ENCODE results near the gene FBXO45.

FBXO45 gene

GRCh38 chr3:196620161-196620604, 51.7 kb downstream of the FBXO45 start:
- Mint-ChIP-seq H3K9me3 (no peaks in the 10 kb centered on the region), H3K36me3 (ENCODE audit: low read depth) (no peaks in the 10 kb centered on the region), H3K27me3 (no peaks in the 10 kb centered on the region), H3K4me3 (no peak overlapping the region), H3K27ac (peak overlapping the region; percentile 81), H3K4me1 (ENCODE audit: low read depth) (peaks cover 37% of the 10 kb centered on the region)

GRCh38 chr3:196620684-196621083, 52.2 kb downstream of the FBXO45 start:
- H3K27ac Mint-ChIP-seq, result peak overlapping the region; percentile 81
- no peaks in the 10 kb centered on the region for H3K36me3 Mint-ChIP-seq (ENCODE audit: low read depth)
- H3K4me1 Mint-ChIP-seq (ENCODE audit: low read depth), result peaks cover 40% of the 10 kb centered on the region

DNA sequence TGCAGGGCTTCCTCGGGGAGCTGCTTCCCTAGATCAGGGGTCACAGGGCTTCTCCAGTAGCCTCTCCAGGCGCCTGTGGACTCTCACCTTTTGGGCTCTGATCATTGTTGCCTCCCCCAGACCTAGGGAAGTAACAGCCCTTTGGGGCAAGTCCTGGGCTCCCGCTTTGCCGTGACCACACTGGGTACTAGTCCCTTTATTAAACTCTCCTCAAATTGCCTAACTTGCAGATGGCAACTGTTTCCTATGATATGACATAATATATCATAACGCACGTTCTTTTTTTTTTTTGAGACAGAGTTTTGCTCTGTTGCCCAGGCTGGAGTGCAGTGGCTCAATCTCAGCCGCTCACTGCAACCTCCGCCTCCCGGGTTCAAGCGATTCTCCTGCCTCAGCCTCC, 53.2 kb downstream of the FBXO45 start:
- Mint-ChIP-seq H3K4me1 (ENCODE audit: low read depth) (peaks cover 46% of the 10 kb centered on the region), H3K27me3 (no peaks in the 10 kb centered on the region), H3K9me3 (no peaks in the 10 kb centered on the region), H3K27ac (no peak overlapping the region), H3K36me3 (ENCODE audit: low read depth) (no peaks in the 10 kb centered on the region), H3K4me3 (no peak overlapping the region)

More at GRCh38 chr3:196620684-196621083, 52.2 kb downstream of the FBXO45 start:
- no peak overlapping the region for H3K4me3 Mint-ChIP-seq
- no peaks in the 10 kb centered on the region for H3K27me3 Mint-ChIP-seq
- no peaks in the 10 kb centered on the region for H3K9me3 Mint-ChIP-seq

DNA sequence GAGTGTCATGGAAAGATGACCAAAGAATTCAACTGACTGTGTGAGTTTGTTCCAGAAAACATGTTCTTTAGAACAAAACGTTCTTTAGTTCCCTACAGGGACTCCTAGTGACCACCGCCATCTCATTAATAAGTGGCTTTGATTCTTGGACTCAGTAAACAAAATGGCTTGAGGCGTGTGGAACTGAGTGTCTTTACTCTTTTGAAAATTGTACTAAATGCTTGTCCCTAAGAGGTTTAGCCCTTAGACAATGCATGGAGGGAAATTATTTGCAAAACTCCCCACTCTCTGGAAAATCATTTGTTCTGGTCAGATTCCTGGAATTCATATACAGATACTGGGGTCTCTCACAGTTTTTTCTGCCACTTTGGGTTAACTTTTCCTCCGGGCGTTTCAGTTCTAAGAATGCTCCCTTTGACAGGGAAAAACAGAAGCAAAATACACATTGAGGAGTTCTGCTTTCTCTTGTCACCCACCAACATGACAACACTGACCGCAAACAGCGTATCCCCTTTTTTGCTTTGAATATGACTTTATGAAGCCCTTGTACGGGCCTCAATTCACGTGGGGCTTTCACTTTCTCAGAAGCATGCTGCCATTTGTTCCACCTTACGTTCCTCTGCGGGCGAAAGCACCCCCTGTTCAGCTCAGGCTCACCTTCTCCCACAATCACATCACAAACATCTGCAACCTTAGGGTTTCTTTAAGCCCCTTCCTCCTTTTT, 55.8 kb downstream of the FBXO45 start:
- peak overlapping the region; percentile 67 for H3K4me3 Mint-ChIP-seq
- peak overlapping the region; percentile 91 for H3K27ac Mint-ChIP-seq
- H3K27me3 Mint-ChIP-seq, result no peaks in the 10 kb centered on the region
- no peaks in the 10 kb centered on the region for H3K9me3 Mint-ChIP-seq
- H3K36me3 Mint-ChIP-seq (ENCODE audit: low read depth), result no peaks in the 10 kb centered on the region
- H3K4me1 Mint-ChIP-seq (ENCODE audit: low read depth), result peaks cover 58% of the 10 kb centered on the region

DNA sequence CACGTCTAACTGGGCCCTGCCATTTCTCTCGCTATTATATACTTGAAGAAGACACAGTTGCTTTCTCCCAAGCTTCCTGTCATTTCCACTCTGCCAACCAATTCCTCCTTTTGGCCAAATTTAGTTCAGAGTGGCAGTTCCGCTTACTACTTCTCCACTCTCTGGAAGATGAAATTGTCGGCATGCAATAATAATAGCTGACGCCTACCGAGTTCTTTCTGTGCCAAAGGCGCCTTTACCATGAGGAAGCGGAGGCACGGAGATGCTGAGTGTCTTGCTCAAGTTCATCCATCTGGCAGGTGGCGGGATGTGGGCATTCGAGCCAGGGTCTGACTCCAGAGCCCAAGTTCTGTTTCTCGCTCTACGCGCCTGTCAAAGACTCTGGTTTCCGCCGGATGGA, 56.4 kb downstream of the FBXO45 start:
- no peaks in the 10 kb centered on the region for H3K27me3 Mint-ChIP-seq
- H3K4me1 Mint-ChIP-seq (ENCODE audit: low read depth), result peaks cover 61% of the 10 kb centered on the region
- H3K9me3 Mint-ChIP-seq, result no peaks in the 10 kb centered on the region
- peak overlapping the region; percentile 91 for H3K27ac Mint-ChIP-seq
- H3K36me3 Mint-ChIP-seq (ENCODE audit: low read depth), result no peaks in the 10 kb centered on the region
- peak overlapping the region; percentile 67 for H3K4me3 Mint-ChIP-seq

- Mint-ChIP-seq H3K4me1 (ENCODE audit: low read depth) (peaks cover 61% of the 10 kb centered on the region), H3K36me3 (ENCODE audit: low read depth) (no peaks in the 10 kb centered on the region), H3K9me3 (no peaks in the 10 kb centered on the region), H3K27me3 (no peaks in the 10 kb centered on the region), H3K4me3 (peak overlapping the region; percentile 47), H3K27ac (peak overlapping the region; percentile 91)
Measured at GRCh38 chr3:196625331-196625730, 56.9 kb downstream of the FBXO45 start.

- no peak overlapping the region for H3K4me3 Mint-ChIP-seq
- no peaks in the 10 kb centered on the region for H3K9me3 Mint-ChIP-seq
- peaks cover 75% of the 10 kb centered on the region for H3K4me1 Mint-ChIP-seq (ENCODE audit: low read depth)
- no peaks in the 10 kb centered on the region for H3K27me3 Mint-ChIP-seq
- H3K36me3 Mint-ChIP-seq (ENCODE audit: low read depth), result no peaks in the 10 kb centered on the region
- H3K27ac Mint-ChIP-seq, result no peak overlapping the region
Measured at GRCh38 chr3:196627918-196628231, 59.4 kb downstream of the FBXO45 start.

- Mint-ChIP-seq H3K4me3 (no peak overlapping the region), H3K9me3 (no peaks in the 10 kb centered on the region), H3K36me3 (ENCODE audit: low read depth) (no peaks in the 10 kb centered on the region), H3K27ac (peak overlapping the region; percentile 53), H3K4me1 (ENCODE audit: low read depth) (peaks cover 82% of the 10 kb centered on the region), H3K27me3 (no peaks in the 10 kb centered on the region)
Measured at GRCh38 chr3:196629228-196629627, 60.8 kb downstream of the FBXO45 start.

GRCh38 chr3:196631682-196632045, 63.2 kb downstream of the FBXO45 start:
- Mint-ChIP-seq H3K4me3 (peak overlapping the region; percentile 89), H3K36me3 (ENCODE audit: low read depth) (no peaks in the 10 kb centered on the region), H3K27me3 (no peaks in the 10 kb centered on the region), H3K9me3 (no peaks in the 10 kb centered on the region), H3K27ac (peak overlapping the region; percentile 96), H3K4me1 (ENCODE audit: low read depth) (peaks cover 72% of the 10 kb centered on the region)

DNA sequence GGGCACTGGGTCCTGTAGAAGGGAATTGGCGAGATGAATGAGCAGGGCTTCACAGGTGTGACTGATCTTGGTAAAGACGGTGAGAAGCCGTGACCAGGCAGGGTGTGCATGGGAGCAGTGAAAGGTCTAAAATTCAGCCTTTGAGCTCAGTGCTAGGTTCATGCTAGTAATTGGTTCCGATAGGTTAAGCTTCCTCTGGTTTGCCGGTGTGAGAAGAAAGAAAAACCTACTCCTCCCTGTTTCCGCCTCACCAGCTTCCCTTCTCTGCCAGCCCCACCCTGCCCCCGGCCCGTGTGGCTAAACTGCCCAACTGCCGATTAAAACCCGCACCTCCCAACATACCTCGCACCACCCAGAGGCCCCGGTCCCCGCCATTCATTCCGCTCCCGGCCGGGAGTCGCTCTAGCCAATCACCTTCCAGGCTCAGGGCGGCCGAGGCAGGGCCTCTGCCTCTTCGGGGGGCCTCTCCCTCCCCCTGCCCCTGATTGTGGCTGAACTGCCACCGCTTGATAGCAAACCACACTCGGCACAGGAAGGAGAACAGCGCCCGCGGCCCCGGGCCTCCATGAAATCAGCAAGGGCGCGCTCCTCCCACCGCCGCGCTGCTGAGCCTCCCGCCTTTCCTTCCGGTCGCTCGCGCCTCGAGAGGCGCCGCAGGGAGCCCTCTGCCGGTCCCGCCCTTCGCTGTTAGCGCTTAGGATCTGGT, 63.7 kb downstream of the FBXO45 start:
- Mint-ChIP-seq H3K27me3 (no peaks in the 10 kb centered on the region), H3K4me1 (ENCODE audit: low read depth) (peaks cover 66% of the 10 kb centered on the region), H3K4me3 (peak overlapping the region; percentile 89), H3K27ac (peak overlapping the region; percentile 96), H3K36me3 (ENCODE audit: low read depth) (no peaks in the 10 kb centered on the region), H3K9me3 (no peaks in the 10 kb centered on the region)

DNA sequence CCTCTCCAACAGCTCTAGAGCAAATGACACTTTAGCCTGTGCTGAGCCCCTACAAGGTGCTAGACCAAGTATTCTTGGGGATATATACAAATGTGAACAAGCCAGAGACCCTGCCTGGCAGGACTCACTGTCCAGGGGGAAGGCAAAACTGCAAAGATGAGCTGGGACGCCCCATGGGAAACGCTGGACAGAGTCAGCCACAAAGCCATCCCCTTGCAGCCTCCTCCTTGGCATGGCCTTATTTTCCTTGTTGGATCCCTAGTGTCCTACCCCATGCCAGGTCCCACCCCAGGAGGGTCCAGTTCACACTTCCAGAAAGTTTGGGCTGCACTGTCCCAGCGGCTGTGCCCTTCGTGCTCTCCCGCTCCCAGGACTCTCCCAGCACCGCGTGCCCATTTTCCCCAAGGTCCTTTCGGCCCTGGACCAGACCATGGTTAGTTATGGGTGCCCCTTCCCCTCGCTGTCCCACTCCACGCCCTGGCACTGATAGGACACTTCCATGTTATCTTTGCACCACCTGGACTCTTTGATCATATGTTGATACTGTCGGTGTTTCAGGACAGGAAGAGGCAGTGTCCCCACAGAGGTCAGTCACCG, 65.2 kb downstream of the FBXO45 start:
- Mint-ChIP-seq H3K27ac (peak overlapping the region; percentile 96), H3K36me3 (ENCODE audit: low read depth) (no peaks in the 10 kb centered on the region), H3K9me3 (no peaks in the 10 kb centered on the region), H3K27me3 (no peaks in the 10 kb centered on the region), H3K4me3 (peak overlapping the region; percentile 89), H3K4me1 (ENCODE audit: low read depth) (peaks cover 67% of the 10 kb centered on the region)

DNA sequence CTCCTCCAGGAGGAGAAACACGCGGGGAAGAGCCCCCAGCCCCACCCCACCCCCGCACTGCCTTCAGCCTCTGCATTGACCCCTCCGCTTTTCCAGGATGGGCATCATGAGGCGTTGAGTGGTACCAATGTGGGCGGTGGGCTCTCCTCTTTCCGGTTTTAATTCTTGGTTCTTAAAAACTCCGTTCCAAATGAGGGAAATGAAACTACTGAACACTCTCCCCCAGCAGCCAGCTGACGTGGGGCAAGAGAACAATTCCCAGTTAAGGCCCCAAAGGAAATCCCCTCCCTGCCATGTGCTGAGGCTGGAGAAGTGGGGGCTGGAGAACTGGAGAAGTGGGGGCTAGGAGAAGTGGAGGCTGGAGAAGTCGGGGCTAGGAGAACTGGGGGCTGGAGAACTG, 65.8 kb downstream of the FBXO45 start:
- H3K27ac Mint-ChIP-seq, result peak overlapping the region; percentile 96
- no peaks in the 10 kb centered on the region for H3K9me3 Mint-ChIP-seq
- H3K27me3 Mint-ChIP-seq, result no peaks in the 10 kb centered on the region
- peak overlapping the region; percentile 32 for H3K4me3 Mint-ChIP-seq
- H3K36me3 Mint-ChIP-seq (ENCODE audit: low read depth), result no peaks in the 10 kb centered on the region
- peaks cover 73% of the 10 kb centered on the region for H3K4me1 Mint-ChIP-seq (ENCODE audit: low read depth)

GRCh38 chr3:196634829-196635228, 66.4 kb downstream of the FBXO45 start:
- Mint-ChIP-seq H3K4me3 (no peak overlapping the region), H3K36me3 (ENCODE audit: low read depth) (no peaks in the 10 kb centered on the region), H3K27ac (no peak overlapping the region), H3K9me3 (no peaks in the 10 kb centered on the region), H3K27me3 (no peaks in the 10 kb centered on the region), H3K4me1 (ENCODE audit: low read depth) (peaks cover 71% of the 10 kb centered on the region)

- Mint-ChIP-seq H3K4me1 (ENCODE audit: low read depth) (peaks cover 71% of the 10 kb centered on the region), H3K36me3 (ENCODE audit: low read depth) (peaks cover 4% of the 10 kb centered on the region), H3K9me3 (no peaks in the 10 kb centered on the region), H3K27me3 (no peaks in the 10 kb centered on the region), H3K4me3 (no peak overlapping the region), H3K27ac (no peak overlapping the region)
Measured at GRCh38 chr3:196636369-196637349, 68.2 kb downstream of the FBXO45 start.
